ENCODE results near the gene IYD. TPM values are rescaled to one million over a fixed set of nuclear protein-coding genes. Genes with fewer than 3 reads are reported as not detected.

IYD gene, protein sequence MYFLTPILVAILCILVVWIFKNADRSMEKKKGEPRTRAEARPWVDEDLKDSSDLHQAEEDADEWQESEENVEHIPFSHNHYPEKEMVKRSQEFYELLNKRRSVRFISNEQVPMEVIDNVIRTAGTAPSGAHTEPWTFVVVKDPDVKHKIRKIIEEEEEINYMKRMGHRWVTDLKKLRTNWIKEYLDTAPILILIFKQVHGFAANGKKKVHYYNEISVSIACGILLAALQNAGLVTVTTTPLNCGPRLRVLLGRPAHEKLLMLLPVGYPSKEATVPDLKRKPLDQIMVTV
- polyA plus RNA-seq (2013, experiment 1 of 4), result not detected
- 0.02 TPM for polyA plus RNA-seq (2013, experiment 2 of 4)
- not detected for polyA plus RNA-seq (2013, experiment 3 of 4)
- not detected for polyA plus RNA-seq (2013, experiment 4 of 4)

DNA sequence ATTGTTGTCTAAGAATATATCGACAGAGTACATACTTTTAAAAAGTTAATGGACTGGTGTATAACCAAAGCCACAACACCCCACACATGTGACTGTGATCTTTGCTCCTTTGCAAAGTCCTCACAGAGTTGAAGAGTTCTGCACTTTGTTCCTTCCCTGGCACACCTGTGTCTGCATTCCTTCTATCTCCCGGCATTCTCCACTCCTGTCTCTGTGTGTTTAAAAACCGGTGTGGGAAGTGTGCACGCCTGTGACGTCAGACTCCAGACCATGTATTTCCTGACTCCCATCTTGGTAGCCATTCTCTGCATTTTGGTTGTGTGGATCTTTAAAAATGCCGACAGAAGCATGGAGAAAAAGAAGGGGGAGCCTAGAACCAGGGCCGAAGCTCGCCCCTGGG is at the start of gene IYD:
Gene IYD (plus strand): TSS at position 251 of the 400 bp plus-strand sequence. CDS start 20 bp downstream, at position 271.
- Histone ChIP-seq H3K27me3 (ENCODE audit: control insufficient read depth, insufficient read depth, low read length, poor library complexity, severe bottlenecking) (no peaks in the 10 kb centered on the region), H3K36me3 (ENCODE audit: control insufficient read depth, insufficient read depth, low read length) (no peaks in the 10 kb centered on the region), H3K4me3 (ENCODE audit: insufficient read depth, low read depth, low read length) (no peak within 1 kb of the TSS), H3K4me1 (ENCODE audit: control insufficient read depth, insufficient read depth, low read length) (no peaks in the 10 kb centered on the region), H3K27ac (ENCODE audit: insufficient read depth, low read depth, low read length, poor library complexity, severe bottlenecking) (no peak within 1 kb of the TSS), H3K9me3 (ENCODE audit: control insufficient read depth, low read length) (no peaks in the 10 kb centered on the region)
- 93 to 95% methylated on average over 8 of the region's 8 CpGs for WGBS, 2 experiments

DNA sequence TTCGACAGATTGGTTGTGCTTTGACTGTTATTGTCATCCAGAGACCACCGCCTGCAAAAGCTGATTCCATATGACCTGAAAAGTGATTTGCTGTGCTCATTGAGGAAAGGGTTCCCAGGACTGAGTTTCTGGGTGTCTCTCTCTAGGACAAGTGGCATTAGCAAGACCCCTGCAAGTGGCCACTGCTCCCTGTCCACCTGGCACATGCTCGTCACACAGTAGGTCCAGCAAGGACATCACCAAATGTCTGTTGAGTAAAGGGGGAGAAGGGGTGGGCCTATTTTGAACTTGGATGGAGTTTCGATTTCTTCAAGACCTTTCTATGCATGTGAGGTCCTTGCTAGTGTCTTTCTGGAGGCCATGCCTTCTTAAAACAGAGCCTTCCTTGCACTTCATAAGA is 48.9 kb upstream of the IYD start:
- no peak overlapping the region for H3K27ac ChIP-seq (ENCODE audit: insufficient read depth, low read depth, low read length, poor library complexity, severe bottlenecking)
- H3K4me1 ChIP-seq (ENCODE audit: control insufficient read depth, insufficient read depth, low read length), result no peaks in the 10 kb centered on the region
- H3K9me3 ChIP-seq (ENCODE audit: control insufficient read depth, low read length), result no peaks in the 10 kb centered on the region
- no peak overlapping the region for H3K4me3 ChIP-seq (ENCODE audit: insufficient read depth, low read depth, low read length)
- H3K36me3 ChIP-seq (ENCODE audit: control insufficient read depth, insufficient read depth, low read length), result no peaks in the 10 kb centered on the region
- 94 to 96% methylated on average over 4 of the region's 4 CpGs for WGBS, 2 experiments
- no peaks in the 10 kb centered on the region for H3K27me3 ChIP-seq (ENCODE audit: control insufficient read depth, insufficient read depth, low read length, poor library complexity, severe bottlenecking)

DNA sequence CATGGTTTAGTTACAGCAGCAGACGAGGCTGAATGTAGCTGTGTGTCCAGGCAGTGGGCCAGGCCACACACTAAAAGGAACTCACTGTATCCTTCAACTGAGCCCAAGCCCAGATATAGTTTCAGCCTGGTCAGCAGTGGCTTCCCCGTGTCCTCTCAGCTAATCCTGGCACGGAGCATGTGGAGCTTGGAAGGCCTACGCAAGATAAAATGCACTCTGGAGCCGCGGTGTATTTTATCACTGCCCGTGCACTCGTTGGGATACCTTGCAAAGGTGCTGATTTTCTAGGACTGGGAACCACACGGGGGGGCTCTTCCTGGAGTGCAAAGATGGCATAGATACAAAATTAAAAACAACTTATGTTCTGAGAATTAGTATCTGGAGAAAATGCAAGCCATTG is 48.4 kb upstream of the IYD start:
- Histone ChIP-seq H3K9me3 (ENCODE audit: control insufficient read depth, low read length) (no peaks in the 10 kb centered on the region), H3K36me3 (ENCODE audit: control insufficient read depth, insufficient read depth, low read length) (no peaks in the 10 kb centered on the region), H3K4me1 (ENCODE audit: control insufficient read depth, insufficient read depth, low read length) (no peaks in the 10 kb centered on the region), H3K27me3 (ENCODE audit: control insufficient read depth, insufficient read depth, low read length, poor library complexity, severe bottlenecking) (no peaks in the 10 kb centered on the region), H3K27ac (ENCODE audit: insufficient read depth, low read depth, low read length, poor library complexity, severe bottlenecking) (no peak overlapping the region), H3K4me3 (ENCODE audit: insufficient read depth, low read depth, low read length) (no peak overlapping the region)
- whole genome bisulfite sequencing, 2 experiments, result 92% methylated on average over 9 of the region's 9 CpGs

DNA sequence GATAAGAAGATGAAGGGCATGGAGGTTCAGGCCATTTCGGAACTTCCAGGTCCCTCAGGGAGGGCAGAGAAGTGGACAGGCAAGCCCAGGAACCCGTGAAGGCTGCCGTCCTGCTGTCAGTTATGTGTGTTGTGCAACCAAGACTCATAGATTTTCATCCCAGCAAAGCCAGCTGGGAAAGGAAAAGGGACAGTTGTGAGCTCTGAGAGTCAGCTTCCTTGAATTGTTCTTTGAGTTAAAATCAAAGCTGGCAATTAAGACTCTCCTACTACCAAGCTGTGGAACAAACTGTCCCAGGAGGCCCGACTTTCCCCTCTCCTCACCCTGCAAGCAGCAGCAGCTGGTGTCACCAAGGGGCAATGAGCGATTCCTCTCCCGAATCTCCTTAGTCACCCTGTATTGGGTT is 46.3 kb upstream of the IYD start:
- Histone ChIP-seq H3K27ac (ENCODE audit: insufficient read depth, low read depth, low read length, poor library complexity, severe bottlenecking) (no peak overlapping the region), H3K9me3 (ENCODE audit: control insufficient read depth, low read length) (no peaks in the 10 kb centered on the region), H3K36me3 (ENCODE audit: control insufficient read depth, insufficient read depth, low read length) (no peaks in the 10 kb centered on the region), H3K27me3 (ENCODE audit: control insufficient read depth, insufficient read depth, low read length, poor library complexity, severe bottlenecking) (no peaks in the 10 kb centered on the region), H3K4me3 (ENCODE audit: insufficient read depth, low read depth, low read length) (no peak overlapping the region), H3K4me1 (ENCODE audit: control insufficient read depth, insufficient read depth, low read length) (peaks cover 2% of the 10 kb centered on the region)
- WGBS, 2 experiments, result 89 to 90% methylated on average over 6 of the region's 6 CpGs

DNA sequence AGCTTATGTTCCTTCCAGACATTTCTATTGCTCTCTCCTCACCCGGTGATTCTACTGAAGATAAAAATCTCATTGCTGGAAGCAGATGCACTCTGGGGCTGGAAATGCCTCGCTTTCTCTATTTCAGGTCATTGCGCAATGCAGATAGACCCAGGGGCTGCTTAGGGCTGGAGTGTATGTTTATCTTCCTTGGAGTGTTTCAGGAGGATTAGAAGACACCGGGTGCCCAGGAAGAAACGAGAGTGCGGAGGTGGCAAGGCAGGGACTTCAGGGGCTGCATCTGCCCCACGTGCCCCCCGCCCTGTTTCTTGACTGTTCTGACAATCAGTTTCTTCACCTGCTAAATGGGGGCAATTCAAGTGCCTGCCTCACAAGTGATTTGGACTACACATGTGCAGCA is 45.6 kb upstream of the IYD start:
- H3K36me3 ChIP-seq (ENCODE audit: control insufficient read depth, insufficient read depth, low read length), result no peaks in the 10 kb centered on the region
- H3K4me3 ChIP-seq (ENCODE audit: insufficient read depth, low read depth, low read length), result no peak overlapping the region
- peaks cover 2% of the 10 kb centered on the region for H3K4me1 ChIP-seq (ENCODE audit: control insufficient read depth, insufficient read depth, low read length)
- no peak overlapping the region for H3K27ac ChIP-seq (ENCODE audit: insufficient read depth, low read depth, low read length, poor library complexity, severe bottlenecking)
- no peaks in the 10 kb centered on the region for H3K9me3 ChIP-seq (ENCODE audit: control insufficient read depth, low read length)
- 93 to 94% methylated on average over 8 of the region's 8 CpGs for WGBS, 2 experiments
- no peaks in the 10 kb centered on the region for H3K27me3 ChIP-seq (ENCODE audit: control insufficient read depth, insufficient read depth, low read length, poor library complexity, severe bottlenecking)

DNA sequence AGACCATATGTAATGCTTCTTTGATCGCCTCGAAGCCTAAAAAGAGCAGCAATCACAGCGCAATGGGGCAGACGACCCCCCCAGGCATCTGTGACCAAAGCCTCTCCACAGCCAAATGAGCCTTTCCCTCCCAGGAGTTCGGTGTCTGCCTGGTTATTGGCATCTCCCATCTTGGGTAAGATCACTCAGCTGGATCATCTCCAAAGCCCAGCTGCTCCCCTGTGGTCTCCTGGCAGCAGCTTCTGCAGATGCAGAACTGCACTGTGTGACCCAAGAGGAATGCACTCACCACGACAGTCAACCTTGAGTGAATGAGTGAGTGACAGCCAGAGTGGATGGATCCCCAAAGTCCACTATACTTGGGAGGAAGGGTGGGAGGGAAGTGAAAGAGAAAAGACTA is 44.8 kb upstream of the IYD start:
- H3K36me3 ChIP-seq (ENCODE audit: control insufficient read depth, insufficient read depth, low read length), result no peaks in the 10 kb centered on the region
- H3K4me1 ChIP-seq (ENCODE audit: control insufficient read depth, insufficient read depth, low read length), result peaks cover 2% of the 10 kb centered on the region
- H3K4me3 ChIP-seq (ENCODE audit: insufficient read depth, low read depth, low read length), result no peak overlapping the region
- WGBS, 2 experiments, result 90 to 93% methylated on average over 6 of the region's 6 CpGs
- H3K9me3 ChIP-seq (ENCODE audit: control insufficient read depth, low read length), result no peaks in the 10 kb centered on the region
- H3K27me3 ChIP-seq (ENCODE audit: control insufficient read depth, insufficient read depth, low read length, poor library complexity, severe bottlenecking), result no peaks in the 10 kb centered on the region
- no peak overlapping the region for H3K27ac ChIP-seq (ENCODE audit: insufficient read depth, low read depth, low read length, poor library complexity, severe bottlenecking)

DNA sequence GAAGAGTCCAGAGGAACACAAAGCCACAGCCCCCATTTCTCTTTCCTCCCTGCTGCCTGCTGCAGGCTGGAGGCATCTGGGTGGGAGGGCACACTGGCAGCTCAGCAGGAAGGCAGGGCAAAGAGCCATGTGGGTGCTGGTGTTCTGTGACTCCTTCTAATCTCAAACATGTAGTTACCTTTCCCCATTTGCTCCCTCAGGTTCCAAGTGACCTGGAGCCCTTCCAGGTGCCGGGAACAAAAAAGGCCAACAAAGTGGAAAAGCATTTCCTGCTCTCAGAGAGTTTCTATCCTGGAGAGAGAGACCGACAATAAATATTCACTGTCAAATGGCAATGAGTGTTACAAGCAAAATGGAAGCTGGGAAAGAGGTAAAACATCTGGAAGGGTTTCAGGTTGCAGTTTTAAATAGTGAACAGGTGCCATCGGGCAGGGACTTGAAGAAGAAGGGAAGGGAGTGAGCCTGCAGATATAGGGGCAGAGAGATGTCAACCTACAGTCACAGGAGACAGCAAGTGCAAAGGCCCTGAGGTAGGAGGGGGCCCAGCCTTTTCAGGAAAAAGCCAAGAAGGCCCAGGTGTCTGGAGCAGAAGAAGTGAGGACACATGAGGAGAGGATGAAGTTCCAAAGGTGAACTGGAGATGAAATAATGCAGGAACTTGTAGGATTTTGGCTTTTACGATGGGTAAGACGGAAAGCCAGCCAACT is 43.6 kb upstream of the IYD start:
- H3K27ac ChIP-seq (ENCODE audit: insufficient read depth, low read depth, low read length, poor library complexity, severe bottlenecking), result no peak overlapping the region
- H3K27me3 ChIP-seq (ENCODE audit: control insufficient read depth, insufficient read depth, low read length, poor library complexity, severe bottlenecking), result no peaks in the 10 kb centered on the region
- H3K36me3 ChIP-seq (ENCODE audit: control insufficient read depth, insufficient read depth, low read length), result no peaks in the 10 kb centered on the region
- H3K4me3 ChIP-seq (ENCODE audit: insufficient read depth, low read depth, low read length), result no peak overlapping the region
- H3K4me1 ChIP-seq (ENCODE audit: control insufficient read depth, insufficient read depth, low read length), result peaks cover 2% of the 10 kb centered on the region
- no peaks in the 10 kb centered on the region for H3K9me3 ChIP-seq (ENCODE audit: control insufficient read depth, low read length)
- WGBS, 2 experiments, result 92 to 97% methylated on average over 5 of the region's 5 CpGs

DNA sequence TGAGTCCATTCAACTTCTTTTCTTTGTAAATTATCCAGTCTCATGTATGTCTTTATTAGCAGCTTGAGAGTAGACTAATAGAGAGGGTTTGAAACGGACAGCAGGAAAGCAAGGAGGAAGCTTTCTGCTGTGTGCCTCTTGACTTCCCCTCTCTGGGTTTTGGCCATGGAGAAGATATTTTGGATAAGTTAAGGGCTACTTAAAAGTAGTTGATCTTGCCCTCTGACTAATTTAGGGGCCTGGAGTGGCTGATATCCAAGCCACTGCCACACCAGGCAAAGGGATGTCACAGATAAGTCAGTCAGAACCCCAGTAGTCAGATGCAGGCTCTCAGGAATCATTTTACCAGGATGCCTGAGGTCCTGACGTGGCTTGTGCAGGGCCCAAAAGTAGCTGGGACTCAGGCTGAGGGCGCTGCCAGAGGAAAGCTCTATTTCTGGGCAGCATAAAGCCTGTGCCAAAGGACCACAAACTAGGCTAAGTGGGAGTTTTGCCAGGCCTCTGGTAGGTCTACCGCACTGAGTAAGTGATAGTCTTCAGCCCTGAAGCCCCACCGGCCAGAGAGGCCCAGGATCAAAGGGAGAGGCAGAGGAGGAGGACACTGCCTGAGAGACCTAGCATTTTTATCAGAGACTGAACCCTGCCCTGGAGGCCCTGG is 41.6 kb upstream of the IYD start:
- no peak overlapping the region for H3K27ac ChIP-seq (ENCODE audit: insufficient read depth, low read depth, low read length, poor library complexity, severe bottlenecking)
- no peaks in the 10 kb centered on the region for H3K9me3 ChIP-seq (ENCODE audit: control insufficient read depth, low read length)
- no peak overlapping the region for H3K4me3 ChIP-seq (ENCODE audit: insufficient read depth, low read depth, low read length)
- peaks cover 2% of the 10 kb centered on the region for H3K4me1 ChIP-seq (ENCODE audit: control insufficient read depth, insufficient read depth, low read length)
- WGBS, 2 experiments, result 87 to 90% methylated on average over 5 of the region's 5 CpGs
- no peaks in the 10 kb centered on the region for H3K27me3 ChIP-seq (ENCODE audit: control insufficient read depth, insufficient read depth, low read length, poor library complexity, severe bottlenecking)
- no peaks in the 10 kb centered on the region for H3K36me3 ChIP-seq (ENCODE audit: control insufficient read depth, insufficient read depth, low read length)

DNA sequence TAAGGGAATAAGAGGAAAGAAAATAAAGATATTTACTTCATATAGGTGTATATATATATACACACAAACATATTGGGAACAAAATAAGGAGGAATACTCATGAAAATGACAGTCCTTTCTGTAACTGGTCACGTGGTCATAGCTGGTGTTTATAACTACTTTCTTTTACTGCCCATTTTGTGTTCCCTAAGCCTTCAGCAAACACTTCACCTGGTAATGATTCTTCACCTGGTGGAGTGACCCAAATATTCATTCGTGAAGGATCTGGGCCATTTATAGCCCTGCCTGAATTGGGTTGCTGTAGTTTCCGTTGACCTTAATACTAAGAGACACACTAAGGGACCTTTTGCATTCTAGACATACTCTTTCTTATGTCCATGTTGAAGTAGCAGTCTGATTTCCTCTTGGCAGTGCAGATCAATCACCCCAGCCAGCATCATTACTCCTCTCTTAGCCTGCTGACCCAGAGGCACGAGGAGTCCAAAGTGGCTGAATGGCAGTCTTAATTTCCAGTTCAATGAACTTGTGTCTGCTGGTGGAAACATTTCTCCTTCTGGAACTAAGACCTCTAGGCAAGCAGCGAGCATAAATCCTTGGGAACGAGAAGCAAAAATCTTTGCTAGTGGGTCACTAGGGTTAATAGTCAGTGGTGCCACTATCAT is 39.9 kb upstream of the IYD start:
- Histone ChIP-seq H3K4me1 (ENCODE audit: control insufficient read depth, insufficient read depth, low read length) (peaks cover 2% of the 10 kb centered on the region), H3K9me3 (ENCODE audit: control insufficient read depth, low read length) (no peaks in the 10 kb centered on the region), H3K4me3 (ENCODE audit: insufficient read depth, low read depth, low read length) (no peak overlapping the region), H3K36me3 (ENCODE audit: control insufficient read depth, insufficient read depth, low read length) (no peaks in the 10 kb centered on the region), H3K27me3 (ENCODE audit: control insufficient read depth, insufficient read depth, low read length, poor library complexity, severe bottlenecking) (no peaks in the 10 kb centered on the region), H3K27ac (ENCODE audit: insufficient read depth, low read depth, low read length, poor library complexity, severe bottlenecking) (no peak overlapping the region)
- 92 to 93% methylated on average over 6 of the region's 6 CpGs for WGBS, 2 experiments

DNA sequence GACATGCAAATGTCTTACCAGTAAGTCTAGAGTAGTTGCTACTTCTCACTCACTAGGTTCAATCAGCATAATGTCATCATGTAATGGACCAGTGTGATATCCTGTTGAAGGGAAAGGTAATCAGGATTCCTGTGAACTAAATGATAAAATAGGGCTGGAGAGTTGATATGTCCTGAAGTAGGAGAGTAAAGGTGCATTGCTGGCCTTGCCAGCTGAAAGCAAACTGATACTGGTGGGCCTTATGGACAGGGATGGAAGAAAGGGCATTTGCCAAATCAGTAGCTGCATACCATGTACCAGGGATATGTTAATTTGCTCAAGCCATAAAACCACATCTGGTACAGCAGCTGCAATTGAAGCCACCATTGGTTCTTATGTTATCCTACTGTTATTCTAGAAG is 37.5 kb upstream of the IYD start:
- H3K27ac ChIP-seq (ENCODE audit: insufficient read depth, low read depth, low read length, poor library complexity, severe bottlenecking), result no peak overlapping the region
- H3K27me3 ChIP-seq (ENCODE audit: control insufficient read depth, insufficient read depth, low read length, poor library complexity, severe bottlenecking), result no peaks in the 10 kb centered on the region
- H3K4me3 ChIP-seq (ENCODE audit: insufficient read depth, low read depth, low read length), result no peak overlapping the region
- peaks cover 2% of the 10 kb centered on the region for H3K4me1 ChIP-seq (ENCODE audit: control insufficient read depth, insufficient read depth, low read length)
- H3K9me3 ChIP-seq (ENCODE audit: control insufficient read depth, low read length), result no peaks in the 10 kb centered on the region
- no peaks in the 10 kb centered on the region for H3K36me3 ChIP-seq (ENCODE audit: control insufficient read depth, insufficient read depth, low read length)
